ENCODE results near the gene EGR4.

The EGR4 gene

GRCh38 chr2:73255907-73256617 lies 37.3 kb downstream of the EGR4 start:
- CTCF ChIA-PET: interaction anchor here (1.0 kb wide), 1 partner anchor 11 kb away, joined by 3 read pairs; no protein-coding TSS in a partner anchor
- POLR2A ChIA-PET: no interaction called here
- TF ChIP-seq CTCF (IDR thresholded peaks at IDR 0.05; ENCODE audit: insufficient read depth, low read length, missing control alignments): no peak
- H3K4me3 ChIP-seq (ENCODE audit: low read depth, low read length): no peak overlapping the region
- DNase-seq (ENCODE audit: low read depth, low spot score): no peak

- ChIA-PET CTCF (interaction anchor here (1.0 kb wide), 1 partner anchor 10 kb away, joined by 3 read pairs; no protein-coding TSS in a partner anchor), POLR2A (no interaction called here)
- no peak overlapping the region for H3K4me3 ChIP-seq (ENCODE audit: low read depth, low read length)
- no peak for DNase-seq (ENCODE audit: low read depth, low spot score)
- TF ChIP-seq CTCF (IDR thresholded peaks at IDR 0.05; ENCODE audit: insufficient read depth, low read length, missing control alignments): no peak
Observed at GRCh38 chr2:73255007-73255644, 38.2 kb downstream of the EGR4 start.

GRCh38 chr2:73254343-73255006 lies 38.9 kb downstream of the EGR4 start:
- ChIA-PET CTCF (interaction anchor here (1.3 kb wide), 1 partner anchor 42 kb away, joined by 4 read pairs; no protein-coding TSS in a partner anchor), POLR2A (interaction anchor here (0.9 to 1.2 kb wide), 2 partner anchors 9 to 20 kb away, joined by 3 to 4 read pairs; partner anchors contain the start of gene CCT7)
- TF ChIP-seq CTCF (IDR thresholded peaks at IDR 0.05; ENCODE audit: insufficient read depth, low read length, missing control alignments): no peak
- no peak overlapping the region for H3K4me3 ChIP-seq (ENCODE audit: low read depth, low read length)
- DNase-seq (ENCODE audit: low read depth, low spot score): no peak

- no peak for DNase-seq (ENCODE audit: low read depth, low spot score)
- CTCF ChIA-PET: interaction anchor here (1.3 kb wide), 1 partner anchor 42 kb away, joined by 4 read pairs; no protein-coding TSS in a partner anchor
- POLR2A ChIA-PET: interaction anchor here (0.9 to 1.2 kb wide), 2 partner anchors 9 to 20 kb away, joined by 3 to 4 read pairs; partner anchors contain the start of gene CCT7
- no peak overlapping the region for H3K4me3 ChIP-seq (ENCODE audit: low read depth, low read length)
- TF ChIP-seq CTCF (IDR thresholded peaks at IDR 0.05; ENCODE audit: insufficient read depth, low read length, missing control alignments): no peak
Observed at GRCh38 chr2:73253901-73254300, 39.4 kb downstream of the EGR4 start.

- DNase-seq (ENCODE audit: low read depth, low spot score): no peak
- POLR2A ChIA-PET: interaction anchor here (1.2 kb wide), 1 partner anchor 19 kb away, joined by 4 read pairs; the partner anchor contains the start of gene CCT7
- no peak for TF ChIP-seq CTCF (IDR thresholded peaks at IDR 0.05; ENCODE audit: insufficient read depth, low read length, missing control alignments)
- CTCF ChIA-PET: interaction anchor here (1.3 kb wide), 1 partner anchor 41 kb away, joined by 4 read pairs; no protein-coding TSS in a partner anchor
- no peak overlapping the region for H3K4me3 ChIP-seq (ENCODE audit: low read depth, low read length)
Observed at GRCh38 chr2:73253400-73253799, 39.9 kb downstream of the EGR4 start.

Measured in AG04449 (cell line).